Stomach (tissue), 9 donors: ENCODE data around the gene RAB40B. TPM values are rescaled to one million over a fixed set of nuclear protein-coding genes. Genes with fewer than 3 reads are reported as not detected.

Source experiments
- DNase-seq, 2 donors: peaks; one replicate each; pipeline versions ENCODE4 v3.0.0 to v3.0.0-alpha.2; 2013 to 2019
- H3K27ac ChIP-seq, 5 donors: fragments of 200-600 bp in 4 of 5; sonication (generic) in 4 of 5; one replicate each; pipeline ENCODE4 v1.5.1; 2013 to 2019; ENCODE audit warnings: mild to moderate bottlenecking in 1 of 5, moderate library complexity in 1 of 5
- H3K27me3 ChIP-seq, 3 donors: fragments of 200-600 bp; sonication (generic); one replicate each; pipeline ENCODE4 v1.5.1; 2017 to 2019; ENCODE audit warnings: mixed run types in 1 of 3
- H3K36me3 ChIP-seq, 4 donors: fragments of 200-600 bp; sonication (generic); 1 replicate in 3 of 4; 2 replicates in 1 of 4; pipeline ENCODE4 v1.5.1; 2016 to 2019
- H3K4me1 ChIP-seq, 4 donors: fragments of 200-600 bp; sonication (generic); one replicate each; pipeline ENCODE4 v1.5.1; 2016 to 2019
- H3K4me3 ChIP-seq, 4 donors: fragments of 200-600 bp; sonication (generic) in 3 of 4; one replicate each; pipeline ENCODE4 v1.5.1; 2016 to 2019; ENCODE audit warnings: mild to moderate bottlenecking in 1 of 4
- H3K9me3 ChIP-seq, 4 donors: fragments of 200-600 bp; sonication (generic); one replicate each; pipeline ENCODE4 v1.5.1; 2016 to 2019
- CTCF ChIP-seq, 7 experiments: fragments of 450-650 bp in 4 of 7; fragments of 200-600 bp in 3 of 7; sonication (generic) in 3 of 7; IDR thresholded peaks; one replicate each; pipeline ENCODE4 v1.5.1; 2016 to 2019; ENCODE audit warnings: antibody characterized with exemption in 7 of 7, control low read depth in 2 of 7, mild to moderate bottlenecking in 1 of 7
- EP300 ChIP-seq: sonication (generic); formaldehyde crosslinking; IDR thresholded peaks from one replicate; pipeline ENCODE4 v1.6.1; 2017; ENCODE audit warnings: antibody characterized with exemption
- POLR2A ChIP-seq, 4 donors: fragments of 450-650 bp; IDR thresholded peaks; one replicate each; pipeline ENCODE4 v1.6.1; 2016; ENCODE audit warnings: antibody characterized with exemption in 4 of 4, control low read depth in 2 of 4, mild to moderate bottlenecking in 1 of 4, moderate library complexity in 1 of 4
- POLR2AphosphoS5 ChIP-seq, 3 donors: sonication (generic); formaldehyde crosslinking; IDR thresholded peaks; one replicate each; pipeline ENCODE4 v1.6.1; 2016; ENCODE audit warnings: antibody characterized with exemption in 3 of 3
- WGBS, 5 donors: extraction: QIAGEN DNeasy Blood & Tissue Kit in 3 of 5; methylation state at CpG; one replicate each; pipeline versions ENCODE4 v1.1.5 to v1.1.7; 2013 to 2018; 5-methylcytosine and 5-hydroxymethylcytosine counted together
- intact Hi-C: fragments of 100-400 bp; cut with DNase I; formaldehyde crosslinking; loops from one replicate; pipeline ENCODE4 v1.15.1; 2023; ENCODE audit warnings: low total_unique reads
- polyA plus RNA-seq, 3 donors: library from polyadenylated mRNA; stranded (reverse); fragments of 200-250 nt; gene quantifications; one replicate each; pipeline ENCODE4 v1.2.3, GENCODE V29; 2013
- total RNA-seq, 5 donors: library from RNA; depleted of rRNA; stranded (reverse); fragments of >200 nt; gene quantifications; one replicate each; pipeline versions ENCODE4 v1.1.0 to v1.2.3, GENCODE V29; 2014 to 2016
- donor health status: healthy with polysubstance abuse.
- donor health status: Bipolar disorder and iron deficiency.
- donor health status: healthy.

The RAB40B gene
- total and polyA plus RNA-seq, 8 donors, result 7.6 to 133 (median 22.2) TPM

- H3K4me3 ChIP-seq, result peak overlapping the region; percentile 65 to 83 (median 74)
- intact Hi-C loops, result no loop called here
- no peaks in the 10 kb centered on the region for H3K27me3 ChIP-seq
- peaks cover 0 to 20% (median 4%) of the 10 kb centered on the region in 4 donors for H3K9me3 ChIP-seq
- 67 to 78% (median 77%) methylated on average over 11 to 18 of the region's 18 CpGs for WGBS, 5 donors
- H3K4me1 ChIP-seq, result peaks cover 22 to 37% (median 35%) of the 10 kb centered on the region in 4 donors
- TF ChIP-seq POLR2A (IDR thresholded peaks at IDR 0.05) (no peak), EP300 (no peak), POLR2AphosphoS5 (IDR thresholded peaks at IDR 0.05) (no peak), CTCF (IDR thresholded peaks at IDR 0.05) (no peak)
- H3K27ac ChIP-seq, result peak overlapping the region in 4 of 5 donors; percentile 81 to 92 (median 84)
- H3K36me3 ChIP-seq, result peaks cover 11 to 53% (median 32%) of the 10 kb centered on the region in 4 donors
- no peak for DNase-seq
These were observed 38.1 kb upstream of the RAB40B start for GRCh38 chr17:82736511-82737185.

- peak within 1 kb of the TSS; percentile 81 to 92 (median 86) for H3K27ac ChIP-seq
- H3K4me3 ChIP-seq, result peak within 1 kb of the TSS; percentile 65 to 83 (median 74)
- WGBS, 5 donors, result 0 to 6% (median 2%) methylated on average over 4 to 101 of the region's 101 CpGs
- peak; percentile 74 to 88 for DNase-seq
- peaks cover 22 to 37% (median 35%) of the 10 kb centered on the region in 4 donors for H3K4me1 ChIP-seq
- H3K9me3 ChIP-seq, result peaks cover 0 to 10% (median 4%) of the 10 kb centered on the region in 4 donors
- intact Hi-C loops, result no loop called here
- TF ChIP-seq EP300 (peak; percentile 51), POLR2AphosphoS5 (IDR thresholded peaks at IDR 0.05) (peak; percentile 9 to 62 (median 40)), CTCF (IDR thresholded peaks at IDR 0.05) (no peak), POLR2A (IDR thresholded peaks at IDR 0.05) (no peak)
- H3K36me3 ChIP-seq, result peaks cover 0 to 49% (median 25%) of the 10 kb centered on the region in 4 donors
- no peaks in the 10 kb centered on the region for H3K27me3 ChIP-seq
These were observed 36.7 kb upstream of the RAB40B start, which contains the start of gene FN3K for GRCh38 chr17:82734987-82735866. Gene FN3K (plus strand): TSS chr17:82735615. CDS start chr17:82735637, 22 bp downstream.

GRCh38 chr17:82732118-82732743 is 33.7 kb upstream of the RAB40B start:
- Histone ChIP-seq H3K27ac (no peak overlapping the region), H3K4me3 (no peak overlapping the region), H3K9me3 (peaks cover 0 to 10% (median 4%) of the 10 kb centered on the region in 4 donors), H3K4me1 (peaks cover 18 to 24% (median 24%) of the 10 kb centered on the region in 4 donors), H3K27me3 (no peaks in the 10 kb centered on the region), H3K36me3 (peaks cover 0 to 52% (median 43%) of the 10 kb centered on the region in 4 donors)
- 89 to 95% (median 90%) methylated on average over 12 to 13 of the region's 13 CpGs for WGBS, 5 donors
- TF ChIP-seq POLR2AphosphoS5 (IDR thresholded peaks at IDR 0.05), result no peak
- no peak for TF ChIP-seq EP300
- TF ChIP-seq CTCF (IDR thresholded peaks at IDR 0.05), result no peak
- TF ChIP-seq POLR2A (IDR thresholded peaks at IDR 0.05), result no peak
- intact Hi-C loops, result no loop called here
- DNase-seq, result no peak
